ENCODE results near the gene DUOX2. TPM values are rescaled to one million over a fixed set of nuclear protein-coding genes. Genes with fewer than 3 reads are reported as not detected.

The DUOX2 gene
- total RNA-seq, 1 donor from 2014 or later: not detected

GRCh38 chr15:45120081-45120972 is 6.4 kb upstream of the DUOX2 start:
- no peak for DNase-seq
- Mint-ChIP-seq H3K36me3 (ENCODE audit: low read depth) (no peaks in the 10 kb centered on the region), H3K27me3 (peaks cover 53% of the 10 kb centered on the region), H3K4me3 (no peak overlapping the region), H3K27ac (no peak overlapping the region), H3K9me3 (no peaks in the 10 kb centered on the region), H3K4me1 (peaks cover 15% of the 10 kb centered on the region)
- intact Hi-C loops (cut with micrococcal nuclease): no loop called here

GRCh38 chr15:45118996-45119395 is 5.0 kb upstream of the DUOX2 start:
- no peaks in the 10 kb centered on the region for H3K36me3 Mint-ChIP-seq (ENCODE audit: low read depth)
- DNase-seq: no peak
- H3K27ac Mint-ChIP-seq: no peak overlapping the region
- peaks cover 17% of the 10 kb centered on the region for H3K4me1 Mint-ChIP-seq
- peaks cover 58% of the 10 kb centered on the region for H3K27me3 Mint-ChIP-seq
- no peak overlapping the region for H3K4me3 Mint-ChIP-seq
- no peaks in the 10 kb centered on the region for H3K9me3 Mint-ChIP-seq
- intact Hi-C loops (cut with micrococcal nuclease): loop anchor here (5.0 kb wide), 1 partner anchor 267 kb away; no protein-coding TSS in a partner anchor

- Mint-ChIP-seq H3K4me3 (peak overlapping the region; percentile 71), H3K9me3 (no peaks in the 10 kb centered on the region), H3K36me3 (ENCODE audit: low read depth) (no peaks in the 10 kb centered on the region), H3K27me3 (peaks cover 62% of the 10 kb centered on the region), H3K4me1 (peaks cover 19% of the 10 kb centered on the region), H3K27ac (no peak overlapping the region)
- DNase-seq: peak; percentile 95
- intact Hi-C loops (cut with micrococcal nuclease): loop anchor here (5.0 kb wide), 1 partner anchor 266 kb away; no protein-coding TSS in a partner anchor
Observed at GRCh38 chr15:45118131-45118588, 4.2 kb upstream of the DUOX2 start.

GRCh38 chr15:45117308-45118130 is 3.5 kb upstream of the DUOX2 start:
- H3K4me3 Mint-ChIP-seq: peak overlapping the region; percentile 71
- H3K4me1 Mint-ChIP-seq: peaks cover 19% of the 10 kb centered on the region

GRCh38 chr15:45116482-45117307 is 2.7 kb upstream of the DUOX2 start:
- peaks cover 24% of the 10 kb centered on the region for H3K4me1 Mint-ChIP-seq
- H3K27me3 Mint-ChIP-seq: peaks cover 69% of the 10 kb centered on the region
- intact Hi-C loops (cut with micrococcal nuclease): loop anchor here (5.0 kb wide), 1 partner anchor 264 kb away; no protein-coding TSS in a partner anchor
- H3K36me3 Mint-ChIP-seq (ENCODE audit: low read depth): no peaks in the 10 kb centered on the region
- H3K4me3 Mint-ChIP-seq: no peak overlapping the region
- no peak overlapping the region for H3K27ac Mint-ChIP-seq
- no peaks in the 10 kb centered on the region for H3K9me3 Mint-ChIP-seq
- no peak for DNase-seq

More at GRCh38 chr15:45117308-45118130, 3.5 kb upstream of the DUOX2 start:
- Mint-ChIP-seq H3K27me3 (peaks cover 63% of the 10 kb centered on the region), H3K9me3 (no peaks in the 10 kb centered on the region), H3K27ac (no peak overlapping the region), H3K36me3 (ENCODE audit: low read depth) (no peaks in the 10 kb centered on the region)
- DNase-seq: no peak
- intact Hi-C loops (cut with micrococcal nuclease): loop anchor here (5.0 kb wide), 1 partner anchor 265 kb away; no protein-coding TSS in a partner anchor

- Mint-ChIP-seq H3K4me3 (no peak overlapping the region), H3K4me1 (peaks cover 24% of the 10 kb centered on the region), H3K36me3 (ENCODE audit: low read depth) (no peaks in the 10 kb centered on the region), H3K9me3 (no peaks in the 10 kb centered on the region), H3K27ac (no peak overlapping the region), H3K27me3 (peaks cover 68% of the 10 kb centered on the region)
- DNase-seq: no peak
- intact Hi-C loops (cut with micrococcal nuclease): loop anchor here (5.0 kb wide), 1 partner anchor 264 kb away; no protein-coding TSS in a partner anchor
Observed at GRCh38 chr15:45116006-45116481, 2.1 kb upstream of the DUOX2 start.

- Mint-ChIP-seq H3K4me1 (peaks cover 24% of the 10 kb centered on the region), H3K27me3 (peaks cover 71% of the 10 kb centered on the region), H3K9me3 (no peaks in the 10 kb centered on the region), H3K36me3 (ENCODE audit: low read depth) (no peaks in the 10 kb centered on the region), H3K4me3 (no peak overlapping the region), H3K27ac (peak overlapping the region; percentile 45)
- intact Hi-C loops (cut with micrococcal nuclease): loop anchor here (5.0 kb wide), 1 partner anchor 263 kb away; no protein-coding TSS in a partner anchor
- DNase-seq: no peak
Observed at GRCh38 chr15:45115312-45115820, 1.4 kb upstream of the DUOX2 start.

- no peak overlapping the region for H3K27ac Mint-ChIP-seq
- no peak overlapping the region for H3K4me3 Mint-ChIP-seq
- peaks cover 77% of the 10 kb centered on the region for H3K27me3 Mint-ChIP-seq
- peaks cover 24% of the 10 kb centered on the region for H3K4me1 Mint-ChIP-seq
- DNase-seq: no peak
- H3K36me3 Mint-ChIP-seq (ENCODE audit: low read depth): no peaks in the 10 kb centered on the region
- intact Hi-C loops (cut with micrococcal nuclease): loop anchor here (5.0 kb wide), 1 partner anchor 262 kb away; no protein-coding TSS in a partner anchor
- H3K9me3 Mint-ChIP-seq: no peaks in the 10 kb centered on the region
Observed at GRCh38 chr15:45114751-45115085, 746 bp upstream of the DUOX2 start.

- H3K36me3 Mint-ChIP-seq (ENCODE audit: low read depth): no peaks in the 10 kb centered on the region
- no peaks in the 10 kb centered on the region for H3K9me3 Mint-ChIP-seq
- no peak overlapping the region for H3K4me3 Mint-ChIP-seq
- DNase-seq: no peak
- H3K27me3 Mint-ChIP-seq: peaks cover 84% of the 10 kb centered on the region
- no peak overlapping the region for H3K27ac Mint-ChIP-seq
- H3K4me1 Mint-ChIP-seq: peaks cover 24% of the 10 kb centered on the region
- intact Hi-C loops (cut with micrococcal nuclease): no loop called here
Observed at GRCh38 chr15:45113380-45113990, 487 bp downstream of the DUOX2 start.

- no peaks in the 10 kb centered on the region for H3K36me3 Mint-ChIP-seq (ENCODE audit: low read depth)
- DNase-seq: peak; percentile 62
- peak overlapping the region; percentile 33 for H3K4me3 Mint-ChIP-seq
- peaks cover 18% of the 10 kb centered on the region for H3K4me1 Mint-ChIP-seq
- H3K9me3 Mint-ChIP-seq: no peaks in the 10 kb centered on the region
- peaks cover 77% of the 10 kb centered on the region for H3K27me3 Mint-ChIP-seq
- intact Hi-C loops (cut with micrococcal nuclease): no loop called here
- no peak overlapping the region for H3K27ac Mint-ChIP-seq
Observed at GRCh38 chr15:45112591-45113379, 1.2 kb downstream of the DUOX2 start.

- no peak for DNase-seq
- Mint-ChIP-seq H3K27me3 (peaks cover 71% of the 10 kb centered on the region), H3K4me1 (peaks cover 12% of the 10 kb centered on the region), H3K27ac (no peak overlapping the region), H3K9me3 (no peaks in the 10 kb centered on the region), H3K4me3 (peak overlapping the region; percentile 33), H3K36me3 (ENCODE audit: low read depth) (no peaks in the 10 kb centered on the region)
- intact Hi-C loops (cut with micrococcal nuclease): no loop called here
Observed at GRCh38 chr15:45112143-45112590, 1.8 kb downstream of the DUOX2 start.

All from activated CD4-positive, alpha-beta T cell treated with anti-CD3 and anti-CD28 coated beads, Interleukin-2, amount 10 ng/mL, durations not matched to agents 24 days and 14 days (primary cell).